Measurements from ENCODE around the gene GATM. TPM values are rescaled to one million over a fixed set of nuclear protein-coding genes. Genes with fewer than 3 reads are reported as not detected.

The GATM gene
- total RNA-seq, 1 donor from 2014 or later: 12.1 TPM

DNA sequence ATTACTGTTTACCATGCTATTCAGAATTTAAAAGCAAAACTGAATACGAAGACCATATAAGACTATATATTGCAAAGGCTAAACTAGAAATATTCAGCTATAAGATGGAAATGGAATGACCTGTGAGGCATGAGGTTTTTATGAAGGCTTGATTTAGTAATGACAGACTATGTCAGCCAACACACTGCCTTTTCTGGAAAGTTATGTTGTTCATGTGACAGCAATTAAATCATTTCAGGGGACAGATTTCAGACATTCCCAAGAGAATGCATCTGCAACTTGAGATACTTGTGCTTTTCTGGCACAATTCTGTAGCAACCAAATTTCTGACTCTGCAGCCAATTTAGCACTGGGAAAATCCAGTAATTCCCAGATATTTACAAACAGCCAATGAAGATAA is 8.6 kb upstream of the GATM start:
- Histone ChIP-seq H3K36me3 (ENCODE audit: control insufficient read depth, insufficient read depth, low read length) (no peaks in the 10 kb centered on the region), H3K27me3 (ENCODE audit: control insufficient read depth, insufficient read depth, low read length) (no peaks in the 10 kb centered on the region), H3K4me3 (ENCODE audit: low read depth, low read length) (no peak overlapping the region)
- DNase-seq (ENCODE audit: low read depth): no peak
- TF ChIP-seq CTCF (IDR thresholded peaks at IDR 0.05; ENCODE audit: insufficient read depth, low read length, poor library complexity, severe bottlenecking): no peak

- H3K27me3 ChIP-seq (ENCODE audit: control insufficient read depth, insufficient read depth, low read length): no peaks in the 10 kb centered on the region
- H3K36me3 ChIP-seq (ENCODE audit: control insufficient read depth, insufficient read depth, low read length): no peaks in the 10 kb centered on the region
- DNase-seq (ENCODE audit: low read depth): no peak
- no peak for TF ChIP-seq CTCF (IDR thresholded peaks at IDR 0.05; ENCODE audit: insufficient read depth, low read length, poor library complexity, severe bottlenecking)
- H3K4me3 ChIP-seq (ENCODE audit: low read depth, low read length): no peak overlapping the region
These were observed 8.1 kb upstream of the GATM start for GRCh38 chr15:45386420-45386819.

GRCh38 chr15:45385590-45385989 is 7.2 kb upstream of the GATM start:
- TF ChIP-seq CTCF (IDR thresholded peaks at IDR 0.05; ENCODE audit: insufficient read depth, low read length, poor library complexity, severe bottlenecking): no peak
- DNase-seq (ENCODE audit: low read depth): no peak
- H3K27me3 ChIP-seq (ENCODE audit: control insufficient read depth, insufficient read depth, low read length): no peaks in the 10 kb centered on the region
- H3K36me3 ChIP-seq (ENCODE audit: control insufficient read depth, insufficient read depth, low read length): no peaks in the 10 kb centered on the region
- H3K4me3 ChIP-seq (ENCODE audit: low read depth, low read length): no peak overlapping the region

DNA sequence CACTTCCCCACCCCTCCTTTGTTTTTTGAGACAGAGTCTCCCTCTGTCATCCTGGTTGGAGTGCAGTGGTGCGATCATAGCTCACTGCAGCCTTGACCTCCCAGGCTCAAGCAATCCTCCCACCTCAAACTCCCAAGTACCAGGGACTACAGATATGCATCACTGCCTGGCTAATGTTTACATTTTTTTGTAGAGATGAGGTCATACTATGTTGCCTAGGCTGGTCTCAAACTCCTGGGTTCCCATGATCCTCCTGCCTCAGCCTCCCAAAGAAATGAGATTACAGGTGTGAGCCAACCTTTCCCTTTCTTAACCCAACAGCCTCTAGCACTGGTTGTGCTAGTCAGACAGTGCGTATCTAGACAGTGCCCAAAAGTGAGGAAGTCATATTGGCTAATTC is 6.4 kb upstream of the GATM start:
- DNase-seq (ENCODE audit: low read depth): no peak
- Histone ChIP-seq H3K27me3 (ENCODE audit: control insufficient read depth, insufficient read depth, low read length) (no peaks in the 10 kb centered on the region), H3K4me3 (ENCODE audit: low read depth, low read length) (no peak overlapping the region), H3K36me3 (ENCODE audit: control insufficient read depth, insufficient read depth, low read length) (no peaks in the 10 kb centered on the region)
- TF ChIP-seq CTCF (IDR thresholded peaks at IDR 0.05; ENCODE audit: insufficient read depth, low read length, poor library complexity, severe bottlenecking): no peak

DNA sequence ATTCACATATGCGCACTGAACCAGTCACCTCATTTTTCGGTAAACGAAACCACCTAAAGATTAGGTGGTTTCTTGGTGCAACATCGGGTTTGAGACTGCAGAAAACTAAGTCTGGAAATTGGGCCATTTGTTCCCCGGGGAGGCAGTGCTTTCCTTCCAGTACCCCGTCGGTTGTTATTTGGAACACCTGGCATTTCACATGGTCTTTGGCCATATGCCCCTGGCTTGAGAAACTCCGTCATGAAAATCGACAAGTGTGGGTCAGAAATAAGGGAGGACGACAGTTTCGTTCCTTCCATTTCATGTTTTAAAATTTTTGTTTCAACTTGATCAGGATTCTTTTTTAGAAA is 544 bp upstream of the GATM start:
- DNase-seq (ENCODE audit: low read depth): no peak
- Histone ChIP-seq H3K4me3 (ENCODE audit: low read depth, low read length) (peak overlapping the region; percentile 50), H3K27me3 (ENCODE audit: control insufficient read depth, insufficient read depth, low read length) (peaks cover 12% of the 10 kb centered on the region), H3K36me3 (ENCODE audit: control insufficient read depth, insufficient read depth, low read length) (no peaks in the 10 kb centered on the region)
- TF ChIP-seq CTCF (IDR thresholded peaks at IDR 0.05; ENCODE audit: insufficient read depth, low read length, poor library complexity, severe bottlenecking): no peak

DNA sequence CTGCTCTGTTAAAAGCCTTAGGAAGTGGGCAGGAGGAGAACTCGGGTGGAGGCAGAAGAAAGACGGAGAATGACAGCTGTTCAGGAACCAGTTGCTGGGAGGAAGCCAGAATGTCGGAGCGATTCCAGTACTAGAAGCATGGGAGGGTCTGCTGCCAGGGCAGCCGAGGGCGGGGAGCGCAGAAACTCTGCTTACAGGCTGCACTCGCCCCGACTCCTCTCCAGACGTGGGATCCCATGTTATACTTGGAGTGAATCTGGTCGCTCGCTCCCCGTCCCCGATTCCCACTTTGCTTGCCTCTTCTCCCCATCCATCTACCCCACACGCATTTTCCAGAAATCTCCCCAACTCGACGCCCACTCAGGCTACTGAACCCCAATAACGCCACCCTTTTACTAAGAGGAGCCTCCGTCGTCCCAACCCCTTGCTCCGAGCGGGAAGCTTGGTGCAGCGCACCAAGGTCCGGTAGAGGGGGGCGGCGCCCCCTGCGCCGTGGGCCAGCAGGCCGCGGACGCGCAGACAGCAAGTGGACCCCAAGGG is 665 bp downstream of the GATM start:
- no peak for DNase-seq (ENCODE audit: low read depth)
- Histone ChIP-seq H3K36me3 (ENCODE audit: control insufficient read depth, insufficient read depth, low read length) (no peaks in the 10 kb centered on the region), H3K27me3 (ENCODE audit: control insufficient read depth, insufficient read depth, low read length) (peaks cover 12% of the 10 kb centered on the region), H3K4me3 (ENCODE audit: low read depth, low read length) (peak overlapping the region; percentile 50)
- no peak for TF ChIP-seq CTCF (IDR thresholded peaks at IDR 0.05; ENCODE audit: insufficient read depth, low read length, poor library complexity, severe bottlenecking)

Data from kidney epithelial cell (primary cell).